Stimulated activated CD8-positive, alpha-beta memory T cell treated with anti-CD3 and anti-CD28 coated beads, Interleukin-4, amount 100 ng/mL, for 4 hours (primary cell): ENCODE measurements around the gene ZBP1.
A peak's percentile ranks its signal among the peaks of the same experiment; 100 is the strongest.

Source experiments
- DNase-seq, 2 donors: peaks; one replicate each; pipeline ENCODE4 v3.0.0-alpha.2; 2020; ENCODE audit warnings: low read depth in 2 of 2, low spot score in 1 of 2

Gene ZBP1

DNA sequence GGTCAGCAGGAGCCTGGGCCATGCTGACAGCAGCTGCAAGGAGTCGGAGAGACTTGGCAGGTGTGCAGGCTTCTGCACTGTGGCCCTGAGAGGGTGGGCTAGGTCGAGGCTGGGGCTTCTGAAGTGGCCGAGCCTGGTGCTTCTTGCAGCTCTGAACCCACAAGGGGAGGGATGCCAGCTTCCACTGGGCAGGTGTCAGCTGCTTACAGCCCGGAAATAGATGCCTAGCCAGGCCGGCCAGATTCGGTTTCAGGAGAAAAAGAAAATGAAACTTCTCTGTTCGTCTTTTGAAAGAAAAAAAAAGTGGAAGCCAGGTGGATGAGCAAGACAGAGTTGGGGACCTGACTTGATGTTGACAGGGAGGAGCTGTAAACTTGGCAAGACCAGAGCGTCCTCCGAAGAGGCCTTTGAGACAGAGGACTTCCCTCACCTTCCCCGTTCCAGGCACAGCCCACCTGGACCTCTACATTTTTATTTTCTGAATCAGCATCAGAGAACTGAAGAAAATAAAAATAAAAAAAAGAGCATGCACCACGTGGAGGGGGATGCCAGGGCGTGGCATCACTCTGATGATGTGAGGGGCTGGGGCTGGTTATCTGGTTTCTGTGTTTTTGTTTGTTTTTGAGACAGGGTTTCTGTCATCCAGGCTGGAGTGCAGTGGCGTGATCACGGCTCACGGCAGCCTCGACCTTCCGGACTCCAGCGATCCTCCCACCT, at the start of gene ZBP1:
ZBP1 (minus strand) TSS at position 153 of the 717 bp plus-strand sequence; CDS start at position 22, 131 bp downstream.
- DNase-seq, result peak in 1 of 2 donors; percentile 30

DNA sequence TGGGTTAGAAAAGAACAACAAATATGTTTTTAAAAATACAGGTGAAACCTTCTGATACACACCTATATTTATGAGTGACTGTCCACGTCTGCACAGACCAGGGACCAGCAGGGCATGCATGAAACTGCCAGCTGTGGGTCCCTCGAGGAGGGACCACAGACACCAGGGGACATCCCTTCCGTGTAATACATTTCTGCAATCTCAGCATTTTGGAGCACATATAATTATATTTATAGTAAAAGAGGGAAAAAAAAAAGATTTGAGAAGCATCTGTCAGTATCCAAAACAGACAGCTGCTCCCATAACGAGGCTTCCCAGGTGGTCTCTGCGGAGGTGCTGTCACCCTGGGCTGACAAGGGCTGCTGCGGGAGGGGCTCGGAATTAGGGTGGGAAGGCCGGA, 49.4 kb upstream of the ZBP1 start:
- DNase-seq, result no peak

DNA sequence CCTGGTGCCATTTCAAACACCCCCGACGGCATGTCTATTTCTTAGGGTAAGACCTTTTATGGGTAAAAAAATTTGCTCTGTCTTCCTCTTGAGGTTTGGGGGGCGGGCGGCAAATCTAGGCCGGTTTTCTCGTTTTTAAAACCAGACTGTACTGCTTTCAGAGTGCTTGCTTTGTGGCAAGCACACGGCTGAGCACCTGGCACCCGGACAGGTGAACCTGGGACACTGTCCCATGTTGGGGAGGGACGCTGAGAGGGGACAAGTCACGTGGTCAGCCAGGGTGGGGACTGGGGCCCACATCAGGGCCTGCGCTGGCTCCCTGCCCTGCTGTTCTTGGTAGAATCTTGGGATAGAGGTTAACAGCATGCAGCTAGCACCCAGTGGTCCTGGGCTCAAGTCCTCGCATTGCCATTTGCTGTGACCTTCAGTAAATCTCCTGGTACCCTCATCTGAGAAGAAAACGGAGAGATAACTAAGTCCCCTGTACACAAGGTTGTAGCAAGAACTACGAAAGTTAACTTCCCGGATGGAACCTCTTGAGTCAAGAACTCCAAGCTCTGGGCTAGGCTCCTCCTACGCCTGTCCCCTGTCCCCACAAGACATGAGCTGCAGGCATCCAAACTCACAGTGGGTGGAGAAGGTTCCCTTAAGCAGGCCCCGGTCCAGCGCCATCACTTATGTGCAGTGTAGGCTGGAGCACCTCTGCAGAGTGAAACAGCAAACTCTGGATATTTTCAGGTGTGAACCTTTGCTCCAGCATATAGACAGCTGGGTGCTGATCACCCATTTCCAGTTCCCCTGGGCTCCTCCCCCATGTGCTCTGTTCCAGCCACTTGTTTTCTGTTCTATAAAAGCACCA, 47.9 kb upstream of the ZBP1 start:
- DNase-seq, result no peak

DNA sequence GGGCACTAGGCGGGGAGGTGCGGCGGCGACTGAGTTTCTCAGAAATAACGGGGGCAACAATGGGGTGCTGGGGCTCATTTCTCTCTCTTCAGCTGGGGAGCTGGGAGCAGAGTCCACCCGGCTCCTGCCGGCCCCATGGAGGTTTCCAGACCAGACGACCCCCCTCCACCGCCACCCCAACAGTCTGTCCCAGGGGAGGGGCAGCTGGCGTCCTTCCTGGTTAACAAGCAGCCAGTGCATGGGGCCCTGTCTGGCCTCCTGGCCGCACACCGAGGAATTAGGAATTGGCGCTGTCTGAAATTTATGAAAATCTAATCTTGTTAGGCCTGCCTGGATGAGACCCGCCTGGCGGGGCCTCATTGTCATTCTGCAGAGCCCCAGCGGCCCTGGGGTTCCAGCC, 47.2 kb upstream of the ZBP1 start:
- DNase-seq, result no peak

GRCh38 chr20:57666834-57667157, 46.6 kb upstream of the ZBP1 start:
- no peak for DNase-seq

DNA sequence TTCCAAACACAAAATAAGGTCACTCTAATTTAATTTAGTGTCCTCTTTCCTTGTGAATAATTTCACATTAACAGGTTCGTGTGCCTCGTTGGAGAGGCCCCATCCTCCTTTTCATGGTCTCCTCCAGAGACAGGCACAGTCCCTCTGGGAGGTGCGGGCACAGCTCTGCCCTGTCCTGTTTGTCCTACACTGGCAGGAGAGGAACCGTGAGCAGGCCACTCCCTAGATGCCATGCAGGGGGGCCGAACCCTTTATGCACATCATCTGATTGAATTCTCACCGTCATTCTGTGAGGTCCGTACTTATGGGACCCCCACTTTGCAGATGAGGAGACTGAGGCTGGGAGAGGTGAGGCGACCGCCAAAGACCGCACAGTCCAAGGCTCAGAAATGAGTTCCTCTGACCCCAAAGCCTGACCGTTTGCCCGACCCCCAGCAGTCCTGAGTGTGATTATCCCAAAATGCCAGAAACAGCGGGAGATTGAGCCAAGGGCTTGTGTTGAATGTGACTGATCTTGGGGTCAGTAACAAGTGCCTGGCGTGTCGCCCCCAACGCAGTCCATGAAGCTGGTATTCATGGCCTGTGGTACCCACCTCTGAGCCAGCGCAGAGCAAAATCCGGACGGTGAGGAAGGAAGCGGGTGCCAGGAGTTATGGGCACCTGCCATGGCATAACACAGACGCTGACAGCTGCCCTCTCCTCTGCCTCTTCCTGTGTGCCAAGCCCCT, 46.0 kb upstream of the ZBP1 start:
- no peak for DNase-seq

DNA sequence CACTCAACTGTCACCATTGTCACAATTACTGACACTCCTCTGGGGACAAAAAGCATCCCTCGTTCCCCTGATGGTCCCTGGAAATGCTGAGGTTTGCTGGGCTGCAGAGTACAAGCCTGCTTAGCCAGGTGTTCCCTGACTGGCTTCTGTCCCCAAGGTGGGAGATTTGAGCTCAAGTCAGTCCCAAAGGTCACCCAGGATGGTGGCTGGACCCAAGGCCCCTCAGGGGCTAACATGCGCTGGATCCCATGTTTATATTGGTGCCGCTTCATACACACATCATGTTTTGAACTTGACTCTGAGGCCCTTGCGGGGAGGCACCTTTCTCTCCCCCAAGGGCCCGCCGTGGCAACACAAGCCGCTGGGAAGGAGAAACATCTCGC, 45.4 kb upstream of the ZBP1 start:
- no peak for DNase-seq

DNA sequence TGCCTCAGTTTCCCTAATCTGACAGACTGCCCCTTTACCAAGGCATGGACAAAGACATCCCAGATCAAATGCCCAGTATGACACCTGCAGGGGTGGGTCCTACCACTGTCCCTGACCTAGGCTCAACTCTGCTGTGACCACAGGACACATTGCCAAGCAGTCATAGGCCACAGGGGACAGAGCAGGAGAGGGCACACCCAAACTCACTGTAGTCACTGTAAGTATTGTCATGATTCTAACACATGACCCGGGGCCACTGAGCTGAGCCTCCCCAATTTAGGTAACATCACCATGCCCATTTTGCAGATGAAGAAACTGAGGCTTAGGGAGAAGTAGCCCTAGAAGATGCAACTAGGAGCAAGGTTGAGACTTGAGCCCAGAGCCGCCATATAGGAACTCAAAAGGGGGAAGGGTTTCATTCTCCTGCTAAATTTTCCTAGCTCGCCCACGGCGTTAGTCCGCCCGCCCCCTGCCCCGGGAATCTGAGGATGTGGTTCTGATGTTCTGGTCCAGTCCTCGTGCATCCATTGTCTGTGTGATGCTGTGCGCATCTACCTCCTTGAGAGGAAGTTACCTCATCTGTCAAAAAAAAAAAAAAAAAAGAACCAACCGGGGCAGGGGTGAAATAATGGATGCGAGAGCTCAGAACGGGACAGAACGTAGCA, 44.8 kb upstream of the ZBP1 start:
- no peak for DNase-seq

GRCh38 chr20:57664476-57664875, 44.2 kb upstream of the ZBP1 start:
- DNase-seq, result no peak

DNA sequence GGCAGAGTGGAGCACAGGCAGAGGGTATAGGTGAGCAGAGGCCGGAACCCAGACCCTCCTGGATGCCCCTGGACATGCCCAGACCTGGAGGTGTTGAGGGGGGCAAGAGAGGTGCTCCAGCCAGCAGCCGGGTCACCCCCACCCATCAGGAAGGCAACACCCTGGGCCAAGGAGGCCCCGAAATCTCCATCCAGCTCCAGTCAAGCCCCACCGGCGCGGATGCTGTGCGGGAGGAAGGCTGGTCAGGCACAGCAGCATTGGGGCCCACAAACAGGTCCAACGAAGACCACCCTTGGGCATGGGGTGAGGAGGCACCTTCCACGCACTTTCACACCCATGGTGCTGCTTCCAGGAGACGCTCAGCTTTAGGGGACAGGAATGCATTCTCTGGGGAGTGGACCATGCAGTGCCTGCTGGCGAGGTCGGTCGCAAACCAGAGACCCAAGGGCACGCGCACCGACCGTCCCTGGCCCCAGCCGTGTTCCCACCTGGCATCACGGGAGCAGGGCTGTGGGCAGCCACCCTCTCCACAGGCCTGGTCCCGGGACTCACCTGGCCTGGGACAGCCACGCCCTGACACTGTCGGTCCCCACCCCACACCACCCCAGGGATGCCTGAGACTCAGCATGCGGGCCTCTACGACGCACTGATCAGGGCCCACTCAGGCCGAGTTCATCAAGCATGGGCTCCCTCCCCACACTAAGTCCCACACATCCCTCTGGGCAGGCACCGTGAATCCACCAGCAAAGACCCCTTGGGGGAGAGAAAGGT, 43.6 kb upstream of the ZBP1 start:
- no peak for DNase-seq

DNA sequence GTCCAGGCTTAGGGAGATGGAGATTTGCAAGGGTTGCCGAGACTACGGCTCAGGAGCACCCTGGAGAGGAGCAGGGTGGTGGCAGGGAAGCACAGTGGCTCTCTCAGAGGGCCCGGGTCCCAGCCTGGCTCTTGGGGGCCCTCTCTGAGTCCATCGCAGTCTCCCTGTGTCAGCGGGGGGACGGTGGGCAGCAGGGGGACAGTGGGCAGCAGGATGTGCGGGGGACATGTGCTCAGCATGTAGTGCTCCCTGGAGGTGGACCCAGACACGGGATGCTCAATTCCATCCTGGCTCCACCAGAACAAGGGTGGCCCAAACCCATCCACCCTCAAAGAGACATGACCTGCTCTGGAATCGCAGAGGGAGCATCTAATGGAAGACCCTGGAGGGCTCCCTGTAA, 43.0 kb upstream of the ZBP1 start:
- DNase-seq, result no peak

DNA sequence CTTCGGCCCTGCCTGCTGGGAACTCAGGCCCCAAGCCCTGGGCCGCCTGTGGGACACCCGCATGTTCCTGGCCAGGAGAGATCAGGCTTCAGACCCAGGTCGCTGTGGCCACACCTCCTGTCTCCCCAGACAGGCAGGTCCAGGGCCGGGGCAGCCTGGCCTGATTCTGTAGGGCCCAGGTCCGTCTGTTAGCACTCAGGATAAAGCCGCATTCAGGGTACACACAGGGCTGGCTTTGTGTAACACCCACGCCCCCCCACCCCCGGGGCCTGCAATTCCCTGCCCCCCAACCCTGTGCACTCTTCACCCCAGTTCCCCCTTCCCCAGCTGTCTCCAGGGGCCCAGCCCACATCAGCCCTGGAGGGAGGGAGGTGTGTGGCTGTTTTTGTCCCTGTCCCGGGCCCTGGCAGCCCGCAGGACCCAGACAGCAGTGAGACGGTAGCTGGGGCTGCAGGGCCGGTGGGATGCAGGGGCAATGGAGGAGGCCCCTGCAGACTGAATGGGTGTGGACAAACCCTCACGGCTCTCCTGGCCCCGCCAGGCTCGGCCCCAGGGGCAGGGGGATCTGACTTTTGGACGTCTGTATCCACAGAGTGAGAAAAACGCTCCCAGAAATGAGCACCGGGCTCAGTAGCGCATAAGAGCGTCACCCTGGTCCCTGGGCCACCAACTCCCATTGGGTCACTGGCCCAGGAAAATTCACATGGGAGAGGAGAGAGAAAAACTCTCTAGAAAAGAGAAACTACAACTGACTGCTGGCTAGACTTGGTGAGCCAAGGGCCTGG, 42.4 kb upstream of the ZBP1 start:
- DNase-seq, result no peak

DNA sequence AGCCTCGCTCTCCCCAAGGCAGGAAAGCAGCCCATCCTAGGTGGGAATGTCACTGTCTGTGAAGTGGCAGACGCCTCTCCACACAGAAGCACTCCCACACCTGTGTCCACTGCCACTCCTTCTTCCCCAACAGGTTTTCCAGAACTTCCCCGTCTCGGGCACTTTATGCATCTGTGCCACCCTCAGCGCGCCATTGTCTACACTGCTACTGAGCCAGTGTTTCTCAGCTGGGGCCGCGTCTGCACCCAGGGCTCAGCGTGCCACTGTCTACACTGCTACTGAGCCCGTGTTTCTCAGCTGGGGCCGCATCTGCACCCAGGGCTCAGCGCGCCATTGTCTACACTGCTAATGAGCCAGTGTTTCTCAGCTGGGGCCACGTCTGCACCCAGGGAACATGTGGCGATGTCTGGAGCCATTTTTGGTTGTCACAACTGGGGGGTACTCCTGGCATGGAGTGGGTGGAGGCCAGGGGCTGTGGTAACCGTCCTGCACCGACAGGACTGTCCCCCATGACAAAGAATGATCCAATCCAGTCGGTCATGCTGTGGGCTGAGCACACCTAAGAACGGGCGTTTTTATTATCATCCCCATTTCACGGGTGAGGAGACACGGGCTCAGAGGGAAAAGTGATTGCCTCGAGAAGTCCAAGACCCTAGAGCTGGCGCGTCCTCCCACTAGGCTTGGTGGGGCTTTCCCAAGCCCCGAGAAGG, 41.7 kb upstream of the ZBP1 start:
- no peak for DNase-seq

DNA sequence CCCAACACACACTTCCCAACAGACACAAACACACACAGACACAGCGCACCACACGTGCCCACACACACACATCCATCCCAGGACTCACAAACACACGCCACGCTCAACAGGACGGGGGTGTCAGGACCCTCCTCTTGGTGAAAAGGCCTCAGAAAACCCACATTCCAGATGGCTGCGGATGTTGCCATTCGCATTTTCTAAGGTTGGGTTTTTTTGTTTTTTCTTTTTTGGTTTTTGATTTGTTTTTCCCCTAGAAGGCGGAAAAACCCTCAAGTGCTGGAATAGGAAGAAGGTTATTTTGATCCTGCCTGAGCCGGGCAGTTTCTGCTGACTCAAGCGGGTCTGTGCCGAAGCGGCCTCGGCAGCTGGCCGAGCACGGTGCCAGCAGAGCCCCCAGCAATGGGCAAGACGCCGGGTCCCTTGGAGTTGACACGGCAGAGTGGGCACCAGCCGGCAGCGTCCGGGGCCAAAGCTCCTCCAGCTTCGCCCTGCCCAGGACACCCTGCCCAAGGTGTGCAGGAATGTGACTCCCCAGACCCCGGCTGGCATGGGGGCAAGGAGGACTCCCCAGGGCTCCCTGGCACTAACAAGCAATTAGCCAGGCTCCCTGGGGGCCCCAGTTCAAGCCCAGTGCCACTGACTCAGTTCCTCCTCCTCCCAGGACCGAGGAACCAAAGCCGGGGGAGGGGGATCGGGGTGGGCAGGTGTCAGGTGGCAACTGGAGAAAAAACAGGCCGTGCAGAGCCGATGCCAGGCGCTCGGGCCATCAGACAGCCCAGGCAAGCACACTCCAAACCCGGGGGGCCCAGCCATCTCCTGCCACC, 40.9 kb upstream of the ZBP1 start:
- no peak for DNase-seq

- no peak for DNase-seq
These were observed 40.1 kb upstream of the ZBP1 start for GRCh38 chr20:57660181-57660921.

GRCh38 chr20:57659517-57660180, 39.4 kb upstream of the ZBP1 start:
- DNase-seq, result no peak

DNA sequence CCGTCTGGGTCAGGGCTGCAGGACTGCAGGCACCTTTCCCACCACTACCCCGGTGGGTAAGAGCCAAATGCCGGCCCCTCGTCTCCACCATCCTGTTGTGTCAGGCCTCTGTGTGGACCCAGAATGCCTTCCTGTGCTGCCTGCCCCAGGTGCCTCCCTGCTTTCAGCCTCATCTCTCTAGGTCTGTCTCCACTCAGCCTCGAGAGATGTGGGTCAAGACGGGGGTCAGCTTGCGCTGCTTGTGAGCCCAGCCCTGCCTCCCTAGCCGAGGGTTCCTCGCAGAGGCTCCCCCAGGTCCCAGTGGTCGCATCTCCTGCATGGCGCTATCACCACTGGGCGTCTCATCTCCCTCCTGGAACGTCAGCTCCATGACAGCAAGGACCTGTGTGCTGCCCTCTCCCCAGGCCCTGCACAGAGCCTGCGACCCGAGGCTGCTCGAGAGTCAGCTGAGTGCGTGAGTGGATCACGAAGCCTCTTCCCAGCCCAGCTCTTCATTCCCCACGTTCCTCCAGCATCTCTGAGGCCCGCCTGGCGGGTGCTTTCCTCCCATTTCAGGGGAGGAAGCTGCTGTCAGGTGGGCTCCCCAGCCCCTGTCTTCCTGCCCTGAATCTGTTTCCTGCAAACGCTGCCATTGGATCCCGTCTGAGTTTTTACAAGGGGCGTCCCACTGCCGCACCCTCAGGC, 38.7 kb upstream of the ZBP1 start:
- no peak for DNase-seq
